HG02938 (cell line): ENCODE data around the gene CARF.
"Not testable (repeated sequence)": the region's sequence is repeated elsewhere in the genome, so short reads cannot be mapped to it uniquely, and the experiment has no call there.

Experiments used
- ATAC-seq: cut with Tn5 transposase; IDR thresholded peaks from one replicate; pipeline ENCODE4 v1.9.1; 2021; ENCODE audit warnings: mild to moderate bottlenecking, moderate library complexity; ENCODE audit not compliant: unreplicated experiment

Gene CARF, protein sequence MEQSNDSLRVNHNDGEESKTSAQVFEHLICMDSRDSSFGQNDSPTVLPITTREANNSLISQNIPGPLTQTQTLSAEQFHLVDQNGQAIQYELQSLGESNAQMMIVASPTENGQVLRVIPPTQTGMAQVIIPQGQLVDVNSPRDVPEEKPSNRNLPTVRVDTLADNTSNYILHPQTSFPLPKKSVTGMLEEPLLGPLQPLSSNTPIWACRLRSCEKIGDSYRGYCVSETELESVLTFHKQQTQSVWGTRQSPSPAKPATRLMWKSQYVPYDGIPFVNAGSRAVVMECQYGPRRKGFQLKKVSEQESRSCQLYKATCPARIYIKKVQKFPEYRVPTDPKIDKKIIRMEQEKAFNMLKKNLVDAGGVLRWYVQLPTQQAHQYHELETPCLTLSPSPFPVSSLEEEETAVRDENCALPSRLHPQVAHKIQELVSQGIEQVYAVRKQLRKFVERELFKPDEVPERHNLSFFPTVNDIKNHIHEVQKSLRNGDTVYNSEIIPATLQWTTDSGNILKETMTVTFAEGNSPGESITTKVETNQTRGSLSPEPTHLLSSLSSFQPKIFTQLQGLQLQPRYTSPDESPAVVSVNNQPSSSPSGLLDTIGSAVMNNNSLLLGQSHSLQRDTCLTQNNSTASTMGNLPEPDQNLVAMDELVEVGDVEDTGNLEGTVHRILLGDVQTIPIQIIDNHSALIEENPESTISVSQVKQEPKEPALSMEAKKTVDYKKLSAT

DNA sequence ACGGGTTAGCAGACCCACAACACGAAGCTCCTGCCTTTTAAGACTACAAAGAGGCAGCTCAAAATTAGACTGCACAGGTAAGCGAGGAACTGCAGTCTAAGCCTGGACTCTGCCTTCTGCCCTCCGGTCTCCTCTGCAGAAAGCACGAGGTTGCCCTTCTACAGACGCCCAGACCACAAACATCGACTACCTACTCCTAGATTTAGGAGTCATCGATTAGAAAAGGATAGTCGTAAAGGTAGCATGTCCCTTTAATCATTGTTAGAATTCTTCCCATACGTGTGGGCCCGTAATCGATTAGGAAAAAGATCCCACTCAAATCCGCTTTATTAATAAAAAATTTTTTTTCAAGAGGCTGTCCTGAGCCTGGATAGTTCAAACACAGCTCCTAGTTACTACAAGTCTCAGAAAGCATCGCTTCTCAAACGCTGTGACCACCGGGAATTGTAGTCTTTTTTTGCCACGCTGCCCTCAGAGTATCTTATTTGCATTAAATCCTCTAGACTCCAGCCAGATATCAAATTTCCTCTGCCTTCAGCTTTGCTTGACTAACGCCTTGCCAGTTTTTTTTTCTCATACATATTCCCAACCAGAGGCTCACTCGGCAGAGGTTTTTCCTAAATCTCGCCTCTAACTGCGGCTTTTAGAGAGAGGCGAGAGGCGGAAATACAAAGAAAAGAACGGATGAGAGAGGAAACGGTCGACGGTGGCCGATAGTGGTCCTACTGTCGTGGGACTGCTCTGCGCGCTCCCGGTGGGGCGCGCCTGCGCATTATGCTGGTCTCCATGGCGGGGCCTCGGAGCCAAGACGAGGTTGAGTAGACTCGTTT lies at the start of gene CARF, which contains the start of gene WDR12:
CARF (plus strand) TSS at position 764 of the 830 bp plus-strand sequence. CDS start 29,628 bp downstream, outside the sequence.
WDR12 (minus strand) TSS at position 162 of the 830 bp plus-strand sequence. CDS start 197 bp downstream, outside the sequence.
- ATAC-seq: peak; percentile 73

DNA sequence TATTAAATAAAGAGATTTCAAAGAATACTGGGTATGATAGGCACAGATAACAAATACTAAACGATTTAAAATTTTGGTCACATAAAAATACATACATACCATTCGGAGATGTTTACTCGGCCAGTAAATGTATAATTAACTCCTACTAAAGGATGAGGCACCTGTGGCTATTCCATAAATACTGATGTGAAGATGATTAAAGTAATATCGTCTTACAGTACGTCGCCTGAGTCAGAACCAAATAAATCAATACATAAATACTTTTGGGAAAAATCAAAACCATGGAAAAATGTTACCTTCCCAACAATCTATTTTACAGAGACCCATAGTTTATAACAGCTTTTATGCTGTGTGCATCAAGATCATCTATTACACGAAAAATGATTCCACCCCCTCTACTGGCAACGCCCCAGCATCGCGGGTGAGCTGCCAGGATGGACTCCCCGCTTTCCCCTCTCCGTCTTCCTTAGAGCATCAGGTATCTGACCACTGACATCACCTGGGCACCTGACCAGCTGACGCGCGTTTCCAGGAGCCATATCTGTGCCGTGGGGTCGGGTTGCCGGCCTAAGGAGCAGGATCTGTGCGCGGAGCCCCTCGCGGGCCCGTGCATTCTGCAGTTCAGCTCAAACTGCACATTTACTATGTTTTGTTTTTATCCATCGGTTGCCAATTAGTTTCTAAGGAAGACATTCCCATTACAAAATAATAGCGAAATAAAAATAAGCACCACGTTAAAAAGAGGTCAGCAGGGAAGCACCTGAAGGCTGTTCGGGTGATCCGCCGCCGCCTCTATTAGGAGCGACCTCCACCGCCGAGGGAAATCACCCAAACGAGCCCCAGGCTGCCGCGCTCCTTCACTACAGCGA lies 41.4 kb upstream of the CARF start:
- peak; percentile 74 for ATAC-seq

DNA sequence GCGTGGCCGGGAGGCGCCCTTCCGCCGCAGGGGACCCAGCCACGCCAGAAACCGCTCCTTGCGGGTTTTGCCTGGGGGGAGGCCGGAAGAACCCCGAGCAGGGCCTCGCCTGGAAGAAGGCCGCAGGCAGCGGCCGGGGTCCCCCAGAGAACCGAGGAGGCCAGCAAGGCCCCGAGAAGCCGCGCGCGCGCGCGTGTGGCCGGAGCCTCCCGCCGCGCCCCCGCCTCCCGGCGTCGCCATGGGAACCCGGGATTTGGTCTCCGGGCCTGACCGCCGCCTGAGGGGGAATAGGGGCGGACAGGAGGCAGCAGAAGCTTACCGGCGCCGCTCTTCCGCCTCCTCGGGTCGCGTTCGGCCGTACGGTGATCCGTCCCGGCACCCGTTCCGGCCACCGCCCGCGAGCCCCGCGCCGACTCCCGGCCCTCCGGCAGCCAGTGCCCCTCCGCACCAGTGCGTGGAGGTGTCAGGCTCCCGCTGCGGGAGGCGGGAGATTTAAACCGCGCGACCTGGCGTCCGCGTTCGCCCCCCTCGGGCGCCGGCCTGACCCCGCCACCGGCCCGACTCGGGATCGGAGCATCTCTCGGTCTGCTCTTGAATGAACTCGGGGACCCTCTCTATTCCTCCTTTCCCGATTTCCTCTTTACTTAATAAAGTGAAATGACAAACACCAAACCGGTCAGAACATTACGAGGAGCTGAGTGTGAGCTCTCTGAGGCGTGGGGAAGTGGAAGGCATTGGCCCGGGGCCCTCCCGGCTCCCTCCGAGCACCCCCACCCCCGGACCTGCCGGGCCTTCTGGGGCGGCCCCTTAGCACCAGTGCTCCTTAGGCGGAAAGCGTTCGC lies 40.6 kb upstream of the CARF start, which contains the start of gene ICA1L:
ICA1L (minus strand) TSS at position 467 of the 842 bp plus-strand sequence. CDS start 42,757 bp downstream, outside the sequence.
- ATAC-seq: peak; percentile 37

DNA sequence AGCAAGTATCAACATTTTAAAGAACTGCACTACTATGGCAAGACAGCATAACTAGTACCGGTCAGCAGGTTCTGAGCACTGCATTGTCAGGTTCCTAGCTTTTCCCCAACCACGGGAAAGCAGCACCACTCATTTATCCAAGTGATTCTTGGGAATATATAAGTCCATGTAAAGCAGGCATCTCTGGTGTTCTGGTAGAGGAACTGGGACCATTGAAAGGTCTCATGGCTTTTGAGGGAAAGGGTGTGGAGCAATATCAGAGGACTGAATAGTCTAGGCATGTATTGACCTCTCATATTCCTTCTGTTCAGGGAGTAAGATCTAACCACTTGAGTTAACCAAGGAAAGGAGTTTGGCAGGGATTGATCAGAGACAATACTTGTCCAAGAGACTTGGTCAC lies 34.4 kb upstream of the CARF start:
- no peak for ATAC-seq

DNA sequence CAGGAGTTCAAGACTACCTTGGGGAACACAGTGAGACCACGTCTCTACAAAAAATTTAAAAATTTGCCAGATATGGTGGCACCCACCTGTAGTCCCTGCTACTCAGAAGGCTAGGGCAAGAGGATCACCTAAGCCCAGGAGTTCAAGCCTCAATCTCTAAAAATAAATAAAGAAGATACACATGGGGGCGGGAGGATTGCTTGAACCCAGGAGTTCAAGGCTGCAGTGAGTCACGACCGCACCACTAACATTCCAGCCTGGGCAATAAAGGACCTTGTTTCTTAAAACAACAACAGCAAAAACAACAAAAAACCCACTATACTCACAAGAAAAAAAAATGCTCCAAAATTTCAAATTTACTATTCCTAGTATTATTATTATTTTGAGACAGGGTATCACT lies 30.5 kb upstream of the CARF start:
- no peak for ATAC-seq

DNA sequence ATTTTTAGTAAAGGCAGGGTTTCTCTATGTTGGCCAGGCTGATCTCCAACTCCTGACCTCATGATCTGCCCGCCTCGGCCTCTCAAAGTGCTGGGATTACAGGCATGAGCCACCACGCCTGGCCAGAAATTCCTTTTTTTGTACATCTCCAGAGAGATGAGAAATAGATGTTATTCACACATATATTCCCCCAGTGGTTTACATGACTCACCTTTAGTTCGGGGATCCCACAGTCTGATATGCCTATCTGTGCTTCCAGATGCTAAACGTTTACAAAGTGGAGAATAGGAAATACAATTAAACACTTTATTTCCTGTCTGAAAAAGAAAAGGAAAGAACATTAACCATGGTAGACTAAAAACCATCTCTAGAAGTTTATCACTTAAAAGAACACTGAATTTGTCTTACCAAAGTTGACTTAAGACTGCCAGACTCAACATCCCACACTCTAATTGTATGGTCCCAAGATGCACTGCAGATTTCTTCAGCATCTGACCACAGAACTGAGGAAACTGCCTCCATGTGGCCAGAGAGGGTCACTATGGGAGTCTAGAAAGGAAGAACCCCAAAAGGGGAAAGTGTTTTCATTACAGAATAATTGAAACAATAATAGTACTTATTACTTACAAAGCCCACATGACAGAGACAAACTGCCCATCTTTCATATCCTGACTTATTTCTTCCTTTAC lies 27.9 kb upstream of the CARF start:
- ATAC-seq: no peak

DNA sequence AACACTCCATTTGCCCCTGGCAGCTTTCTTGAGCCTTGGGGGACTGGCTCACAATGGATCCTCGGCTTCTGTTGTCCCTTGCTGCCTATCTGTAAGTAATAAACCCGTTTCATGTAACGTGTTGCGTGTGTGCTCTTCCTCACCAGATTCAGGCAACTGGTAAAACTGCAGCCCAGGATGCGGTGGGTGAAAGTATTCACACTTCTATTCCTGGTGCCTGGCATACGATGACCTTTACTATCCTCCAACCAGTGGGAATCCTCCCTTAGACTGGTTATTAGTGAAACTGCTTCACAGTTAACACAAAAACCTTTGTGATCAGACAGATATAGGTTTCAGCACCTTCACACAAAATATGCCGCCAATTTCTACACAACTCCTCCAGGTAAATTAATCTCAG lies 26.9 kb upstream of the CARF start:
- no peak for ATAC-seq

DNA sequence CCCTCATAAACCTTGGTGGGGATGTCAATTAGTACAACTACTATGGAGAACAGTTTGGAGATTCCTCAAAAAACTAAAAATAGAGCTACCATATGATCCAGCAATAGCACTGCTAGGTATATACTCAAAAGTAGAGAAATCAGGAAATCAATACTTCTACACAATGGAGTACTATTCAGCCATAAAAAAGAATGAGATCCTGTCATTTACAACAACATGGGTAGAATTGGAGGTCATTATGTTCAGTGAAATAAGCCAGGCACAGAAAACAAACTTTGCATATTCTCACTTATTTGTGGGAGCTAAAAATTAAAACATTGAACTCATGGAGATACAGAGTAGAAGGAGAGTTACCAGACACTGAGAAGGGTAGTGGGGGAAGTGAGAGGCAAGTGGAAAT lies 6.6 kb upstream of the CARF start:
- not testable (repeated sequence) for ATAC-seq

DNA sequence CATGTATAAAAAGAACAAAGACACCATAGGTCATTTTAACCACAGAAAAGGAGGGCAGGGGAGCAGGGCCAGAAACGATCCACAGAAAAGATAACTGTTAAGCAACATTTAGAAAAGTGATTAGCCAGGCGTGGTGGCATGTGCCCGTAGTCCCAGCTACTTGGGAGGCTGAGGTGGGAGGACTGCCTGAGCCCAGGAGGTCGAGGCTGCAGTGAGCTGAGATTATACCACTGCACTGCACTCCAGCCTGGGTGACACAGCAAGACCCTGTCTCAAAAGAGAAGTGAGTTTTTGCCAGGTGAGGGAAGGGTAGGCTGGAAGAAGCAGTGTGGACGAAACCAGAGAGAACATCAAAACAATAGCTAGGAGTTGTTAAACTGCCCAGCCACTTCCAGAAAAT lies 3.9 kb upstream of the CARF start:
- ATAC-seq: no peak

DNA sequence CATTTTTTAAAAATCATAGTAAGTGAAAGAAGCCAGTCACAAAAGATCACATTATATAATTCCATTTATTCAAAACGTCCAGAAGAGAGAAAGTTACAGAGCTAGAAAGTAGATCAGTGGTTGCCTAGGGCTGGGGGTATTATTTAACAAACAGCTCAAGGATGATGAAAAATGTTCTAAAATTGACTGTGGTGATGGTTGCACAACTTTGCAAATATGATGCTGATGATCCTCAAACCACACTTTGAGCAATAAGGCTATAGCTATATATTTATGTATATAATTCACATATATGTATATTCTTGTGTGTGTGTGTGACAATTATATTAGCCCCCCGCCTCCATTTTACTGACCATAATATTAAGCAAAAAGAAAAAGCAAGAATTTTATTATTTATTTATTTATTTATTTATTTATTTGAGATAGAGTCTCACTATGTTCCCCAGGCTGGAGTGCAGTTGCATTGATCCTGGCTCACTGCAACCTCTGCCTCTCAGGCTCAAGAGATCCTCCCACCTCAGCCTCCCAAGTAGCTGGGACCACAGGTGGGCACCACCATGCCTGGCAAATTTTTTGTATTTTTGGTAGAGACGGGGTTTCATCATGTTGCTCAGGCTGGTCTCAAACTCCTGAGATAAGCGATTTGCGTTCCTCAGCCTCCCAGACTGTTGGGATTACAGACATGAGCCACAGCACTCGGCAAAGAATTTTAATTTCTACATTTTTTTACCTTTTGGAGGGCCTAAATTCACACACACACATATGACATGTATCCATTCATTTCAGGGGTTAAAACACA lies 2.5 kb upstream of the CARF start:
- no peak for ATAC-seq

DNA sequence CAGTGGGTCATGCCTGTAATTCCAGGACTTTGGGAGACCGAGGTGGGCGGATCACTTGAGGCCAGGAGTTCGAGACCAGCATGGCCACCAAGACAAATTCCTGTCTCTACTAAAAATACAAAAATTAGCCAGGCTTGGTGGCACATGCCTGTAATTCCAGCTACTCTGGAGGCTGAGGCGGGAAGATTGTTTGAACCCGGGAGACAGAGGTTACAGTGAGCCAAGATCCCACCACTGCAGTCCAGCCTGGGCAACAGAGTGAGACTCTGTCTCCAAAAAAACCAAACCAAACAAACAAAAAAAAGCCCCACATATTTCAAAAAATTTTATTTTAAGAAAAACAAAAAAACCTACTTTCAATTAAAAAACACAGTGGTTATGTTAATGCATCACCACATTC lies 1.8 kb upstream of the CARF start:
- ATAC-seq: not testable (repeated sequence)

DNA sequence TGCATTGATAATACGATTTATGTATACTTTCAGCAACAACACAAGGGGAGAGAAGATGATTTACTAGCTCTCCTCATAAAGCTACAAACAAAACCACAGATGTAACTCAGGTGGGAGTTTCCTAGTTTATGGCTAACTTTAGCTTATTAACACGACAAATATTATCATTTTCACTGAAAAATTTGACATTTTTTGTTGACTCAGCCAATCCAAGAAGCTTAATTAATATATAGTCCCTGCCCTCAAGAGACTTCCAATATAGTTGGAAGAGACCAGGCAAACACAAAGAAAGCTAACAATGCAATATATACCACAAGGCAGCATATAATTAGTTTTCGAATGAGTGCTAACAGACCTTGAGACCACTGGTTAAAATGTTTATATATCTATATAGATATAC lies 1.4 kb upstream of the CARF start:
- no peak for ATAC-seq

DNA sequence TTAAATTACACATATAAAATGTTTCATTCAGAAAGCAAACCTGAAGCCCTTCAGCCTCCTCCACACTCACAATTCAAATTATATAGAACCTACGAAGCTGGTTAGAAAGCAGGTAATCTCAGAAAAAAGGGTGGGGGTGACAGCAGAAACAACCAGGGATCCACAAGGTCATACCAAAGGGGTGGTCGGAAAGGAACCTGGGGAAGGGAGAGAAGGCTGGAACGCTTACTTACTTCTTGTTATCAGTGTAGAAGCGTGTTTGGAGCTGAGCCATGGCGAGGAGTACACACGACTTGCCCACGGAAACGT lies 918 bp upstream of the CARF start:
- ATAC-seq: peak; percentile 2

DNA sequence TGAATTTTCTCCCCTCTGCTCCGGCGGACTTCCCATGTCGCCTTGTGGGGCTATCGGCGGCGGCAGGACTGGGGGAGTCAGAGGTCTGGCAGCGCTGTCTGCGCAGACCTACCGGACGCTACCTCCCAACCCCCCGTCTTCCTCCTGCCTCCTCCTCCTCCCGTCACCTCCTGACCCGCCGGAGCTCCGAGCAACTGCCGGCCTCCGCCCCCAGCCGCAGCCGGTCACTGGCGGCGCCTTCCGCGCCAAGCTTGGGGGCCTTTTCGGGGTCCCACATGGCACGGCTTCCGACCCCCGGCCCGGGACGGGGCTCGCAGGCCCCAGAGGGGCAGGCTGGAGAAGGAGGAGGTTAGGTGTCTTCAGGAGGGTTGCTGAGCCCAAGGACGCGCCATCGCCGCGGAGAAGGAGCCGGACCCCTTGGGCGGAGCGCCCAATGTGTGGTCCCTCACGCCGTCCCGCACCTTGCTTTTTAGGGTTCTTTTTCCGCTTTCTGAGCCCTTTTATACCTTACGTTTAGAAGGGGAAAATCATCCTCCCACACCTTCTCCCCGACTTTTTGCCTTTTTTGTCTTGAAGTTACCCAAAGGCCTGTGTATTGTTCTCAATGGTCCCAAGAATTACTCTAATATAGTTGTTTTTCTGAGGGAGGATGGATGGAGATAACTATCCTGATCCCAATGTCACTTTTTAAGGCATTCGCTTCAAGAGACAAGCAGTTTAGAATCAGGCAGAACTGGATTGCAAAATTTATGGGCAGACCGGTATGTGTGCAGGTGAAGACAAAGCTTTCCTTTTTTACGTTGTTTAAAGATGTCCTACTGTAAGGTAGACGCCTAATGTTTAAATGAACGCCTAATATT lies 497 bp downstream of the CARF start:
- ATAC-seq: peak; percentile 43

DNA sequence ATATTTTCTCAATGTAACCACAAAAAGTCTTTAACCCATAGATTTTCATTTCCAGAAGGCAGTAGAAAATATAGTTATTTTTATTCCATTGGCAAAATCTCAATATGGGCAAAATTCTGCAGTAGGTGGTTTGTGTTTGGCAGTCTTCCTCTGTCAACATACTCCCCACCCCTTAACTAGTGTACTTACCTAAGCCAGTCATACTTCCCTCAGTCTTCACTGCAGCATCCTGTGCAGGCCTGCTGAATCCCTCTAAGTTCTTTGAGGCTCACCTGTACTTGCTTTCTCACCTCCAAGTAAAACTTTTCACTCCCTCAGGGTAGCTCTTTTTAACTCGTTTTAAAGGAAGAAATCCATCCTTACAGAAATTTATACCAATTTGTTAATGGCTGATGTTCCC lies 6.8 kb downstream of the CARF start:
- no peak for ATAC-seq

DNA sequence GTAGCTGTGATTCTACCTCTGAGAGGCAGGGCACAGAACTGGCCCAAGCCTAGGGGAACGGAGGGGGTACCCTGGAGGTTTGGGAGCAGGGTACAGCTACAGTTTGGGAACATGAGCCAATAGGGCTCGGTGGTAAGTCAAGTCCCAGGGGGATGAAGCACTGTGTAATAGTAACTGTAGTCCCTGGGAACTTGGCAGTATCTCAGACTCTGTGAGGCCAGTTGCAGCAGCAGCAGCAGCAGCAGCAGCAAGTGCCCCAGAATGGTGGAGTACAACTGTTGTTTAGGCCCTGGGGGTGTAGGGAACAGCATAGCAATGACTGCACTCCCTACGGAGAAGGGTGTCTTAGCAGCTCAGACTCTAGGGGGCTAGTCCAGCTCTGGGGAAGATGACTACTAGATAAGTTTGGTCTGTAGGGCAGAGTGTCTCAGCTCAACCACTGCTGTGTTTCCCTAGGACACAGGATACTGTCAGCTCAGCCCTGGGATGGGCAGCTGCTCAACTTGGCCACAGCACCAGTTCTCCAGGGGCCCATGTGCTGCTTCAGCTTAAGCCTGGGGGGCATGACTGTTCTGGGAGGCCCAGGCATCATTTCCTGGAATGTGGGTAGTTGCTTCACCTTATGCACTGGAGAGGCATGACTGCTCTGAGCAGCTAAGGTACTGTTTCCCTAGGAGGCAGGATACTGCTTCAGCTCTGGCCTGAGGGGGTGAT lies 20.5 kb downstream of the CARF start:
- ATAC-seq: no peak

DNA sequence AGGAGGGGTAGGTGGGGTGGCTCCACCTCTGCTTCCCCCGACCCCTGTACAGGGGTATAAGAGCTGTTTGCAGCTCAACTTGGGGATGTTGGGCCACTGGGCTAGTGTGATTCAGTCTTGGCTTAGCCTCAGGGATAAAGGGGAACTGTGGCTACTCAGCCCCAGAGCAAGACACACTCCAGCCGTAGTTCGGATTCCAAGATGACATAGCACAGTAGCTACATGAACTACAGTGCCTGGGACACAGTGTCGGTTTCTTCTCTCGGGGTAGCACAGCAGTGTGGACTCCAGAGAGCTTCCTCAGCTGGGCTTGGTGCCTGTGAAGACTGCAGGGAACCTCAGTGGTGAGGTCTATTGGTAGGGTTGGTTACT lies 21.1 kb downstream of the CARF start:
- ATAC-seq: no peak
